GM19328 (cell line): Measurements from ENCODE around the gene CD37.
"Not testable (repeated sequence)": the region's sequence is repeated elsewhere in the genome, so short reads cannot be mapped to it uniquely, and the experiment has no call there.

Source experiments
- ATAC-seq: cut with Tn5 transposase; IDR thresholded peaks from one replicate; pipeline ENCODE4 v1.9.1; 2021; ENCODE audit warnings: mild to moderate bottlenecking, moderate library complexity; ENCODE audit not compliant: unreplicated experiment

The CD37 gene

GRCh38 chr19:49335071-49335783 is at the start of gene CD37:
CD37 (plus strand) TSS chr19:49335406; CDS start chr19:49335541, 135 bp downstream.
- no peak for ATAC-seq

- no peak for ATAC-seq
Measured at GRCh38 chr19:49287141-49287770, 48.0 kb upstream of the CD37 start.

GRCh38 chr19:49288205-49288604 is 47.0 kb upstream of the CD37 start:
- not testable (repeated sequence) for ATAC-seq

DNA sequence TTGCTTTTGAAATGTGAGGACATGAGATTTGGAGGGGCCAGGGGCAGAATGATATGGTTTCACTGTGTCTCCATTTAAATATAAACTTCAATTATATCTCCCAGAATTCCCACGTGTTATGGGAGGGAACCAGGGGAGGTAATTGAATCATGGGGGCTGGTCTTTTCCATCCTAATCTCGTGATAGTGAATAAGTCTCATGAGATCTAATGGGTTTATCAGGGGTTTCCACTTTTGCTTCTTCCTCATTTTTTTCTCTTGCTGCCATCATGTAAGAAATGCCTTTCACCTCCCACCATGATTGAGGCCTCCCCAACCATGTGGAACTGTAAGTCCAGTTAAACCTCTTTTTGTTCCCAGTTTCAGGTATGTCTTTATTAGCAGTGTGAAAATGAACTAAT is 45.9 kb upstream of the CD37 start:
- not testable (repeated sequence) for ATAC-seq

- no peak for ATAC-seq
Measured at GRCh38 chr19:49290517-49290916, 44.7 kb upstream of the CD37 start.

DNA sequence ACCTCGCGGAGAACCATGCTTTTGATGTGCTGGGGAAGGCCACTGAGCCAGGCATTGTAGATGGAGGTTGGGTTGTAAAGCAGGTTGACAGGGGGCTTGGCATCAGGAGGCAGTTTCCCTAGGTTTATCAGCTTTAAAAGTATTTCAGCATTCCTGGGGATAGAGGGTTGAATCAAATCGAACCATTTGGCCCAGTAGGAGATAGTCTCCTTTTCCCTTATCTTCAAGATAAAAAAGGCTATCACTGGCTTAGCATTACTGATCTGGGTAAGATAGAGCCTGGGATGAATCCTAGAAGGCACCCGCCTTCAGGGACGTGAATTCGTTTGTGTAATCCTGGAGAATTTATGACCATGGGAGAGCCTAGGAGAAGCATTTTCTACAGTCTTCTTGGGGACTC is 40.8 kb upstream of the CD37 start:
- ATAC-seq, result no peak

DNA sequence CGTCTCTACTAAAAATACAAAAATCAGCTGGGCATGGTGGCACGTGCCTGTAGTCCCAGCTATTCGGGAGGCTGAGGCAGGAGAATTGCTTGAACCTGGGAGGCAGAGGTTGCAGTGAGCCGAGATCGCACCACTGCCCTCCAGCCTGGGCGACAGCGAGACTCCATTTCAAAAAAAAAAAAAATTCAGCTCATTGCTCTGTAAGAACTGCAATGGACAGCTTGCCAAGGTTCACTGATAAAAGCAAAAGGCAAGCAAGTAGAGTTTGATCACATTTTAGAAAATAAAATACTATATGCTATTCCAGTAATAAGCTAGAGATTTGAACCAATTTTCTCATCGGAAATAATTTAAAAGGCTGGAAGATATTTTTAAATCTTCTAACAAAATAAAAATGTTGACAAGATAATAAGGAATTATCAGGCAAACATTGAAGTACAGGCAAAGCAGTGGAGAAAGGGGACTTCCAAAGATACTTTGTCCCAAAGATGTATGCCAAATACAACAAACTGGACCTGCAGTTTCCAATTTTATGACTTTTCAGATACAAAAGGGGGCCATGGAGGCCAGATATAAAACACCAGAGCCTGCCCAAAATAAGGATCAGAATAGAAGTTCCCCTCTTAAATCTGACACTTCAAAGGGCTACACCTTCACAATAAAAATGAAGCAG is 39.9 kb upstream of the CD37 start:
- ATAC-seq, result no peak

GRCh38 chr19:49297403-49297802 is 37.8 kb upstream of the CD37 start:
- ATAC-seq, result no peak

- not testable (repeated sequence) for ATAC-seq
Measured at GRCh38 chr19:49298653-49299052, 36.6 kb upstream of the CD37 start.

- ATAC-seq, result no peak
Measured at GRCh38 chr19:49301165-49301865, 33.9 kb upstream of the CD37 start.

DNA sequence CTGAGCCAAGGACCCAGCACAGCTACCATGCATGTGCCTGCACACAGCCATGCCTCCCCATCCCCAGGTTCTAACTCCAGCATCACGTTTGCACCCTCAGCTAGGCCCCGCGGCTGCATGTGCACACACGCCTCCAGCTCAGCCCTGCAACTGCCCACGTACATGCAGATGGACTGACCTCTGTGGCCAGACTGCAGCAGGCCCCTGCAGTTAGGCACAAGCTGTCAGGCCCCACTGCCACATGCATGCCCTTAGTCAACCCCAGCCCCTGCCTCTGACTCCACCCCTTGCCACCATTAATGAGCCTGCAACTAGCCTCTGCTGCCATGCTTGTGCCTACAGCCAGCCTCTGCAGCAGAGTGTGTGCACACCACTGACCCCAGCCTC is 33.3 kb upstream of the CD37 start:
- no peak for ATAC-seq

- ATAC-seq, result not testable (repeated sequence)
Measured at GRCh38 chr19:49306734-49307133, 28.5 kb upstream of the CD37 start.

DNA sequence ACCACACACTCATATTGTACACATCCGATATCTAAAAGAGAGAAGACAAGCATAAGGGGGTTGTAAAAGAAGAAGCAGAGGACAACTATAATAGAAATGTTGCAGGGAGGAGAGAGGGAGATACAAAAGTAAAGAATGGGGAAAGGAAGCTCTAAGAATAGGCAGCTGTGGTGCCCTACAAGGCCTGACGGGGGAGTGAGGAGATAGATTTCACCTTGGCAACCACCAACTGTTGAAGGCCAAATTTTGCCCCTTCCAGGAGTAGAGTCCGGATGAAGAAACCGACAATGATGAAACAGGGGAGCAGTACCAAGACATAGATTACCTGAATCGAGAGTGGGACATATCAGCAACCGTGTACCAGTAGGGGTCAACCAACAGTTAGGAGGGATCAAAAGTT is 26.1 kb upstream of the CD37 start:
- no peak for ATAC-seq

GRCh38 chr19:49315111-49315510 is 20.1 kb upstream of the CD37 start:
- ATAC-seq, result no peak

DNA sequence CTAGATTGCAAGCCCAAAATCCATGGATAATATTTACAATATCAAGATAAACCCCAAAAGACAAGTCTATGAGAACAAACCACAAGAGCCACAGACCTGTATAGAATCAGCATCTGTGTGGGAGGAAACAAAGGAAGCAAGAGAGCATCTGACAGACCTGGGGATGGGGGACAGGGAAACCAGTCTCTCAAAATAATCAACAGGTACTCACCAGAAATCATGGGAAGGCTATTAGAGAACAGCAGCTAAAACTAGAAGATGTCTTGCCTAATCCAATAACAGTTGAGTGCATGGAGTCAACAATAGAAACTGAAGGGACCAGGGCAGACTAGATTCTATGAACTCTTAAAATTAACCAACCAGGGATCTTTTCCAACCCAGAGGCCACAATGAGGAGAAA is 18.9 kb upstream of the CD37 start:
- no peak for ATAC-seq

GRCh38 chr19:49318296-49318695 is 16.9 kb upstream of the CD37 start:
- ATAC-seq, result no peak

DNA sequence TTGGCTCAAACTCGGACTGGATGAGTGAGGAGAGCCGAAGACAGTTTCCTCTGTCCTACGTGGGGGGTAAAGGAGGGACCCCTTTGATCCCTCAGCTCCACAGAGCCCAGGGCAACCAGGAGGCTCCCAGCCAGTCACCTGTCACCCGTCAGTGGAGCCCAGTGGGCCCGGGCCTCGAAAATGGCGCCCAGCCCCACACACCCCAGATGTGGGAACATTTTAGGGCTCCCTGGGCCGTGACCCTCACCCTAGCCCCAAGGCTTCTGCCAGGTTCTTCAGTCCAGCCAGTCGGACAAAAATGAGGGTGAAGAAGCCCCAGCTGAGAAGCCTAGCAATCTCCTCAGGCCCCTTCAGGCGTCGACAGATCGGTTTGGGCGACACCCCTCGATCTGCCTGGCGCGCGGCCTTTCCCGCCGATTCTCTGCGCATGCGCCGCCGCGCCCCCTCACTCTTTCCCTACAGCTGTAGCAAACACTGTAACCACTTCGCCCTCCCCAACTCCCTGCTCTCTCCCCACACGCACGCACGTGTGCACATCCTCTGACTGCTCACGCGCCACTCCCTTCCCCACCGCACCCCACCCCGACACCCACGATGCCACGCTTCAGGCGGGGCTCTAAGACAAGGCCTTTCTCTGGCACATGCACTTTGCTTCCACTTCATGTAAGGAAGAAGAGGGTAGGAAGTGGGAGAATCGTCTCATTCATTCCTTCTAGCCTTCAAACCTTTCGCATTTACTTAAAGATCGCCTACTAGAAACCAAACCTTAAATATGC is 10.2 kb upstream of the CD37 start, which contains the start of gene SLC6A16:
SLC6A16 (minus strand) TSS at position 391 of the 776 bp plus-strand sequence. CDS start 13,844 bp downstream, outside the sequence.
- no peak for ATAC-seq

GRCh38 chr19:49325756-49326155 is 9.4 kb upstream of the CD37 start:
- not testable (repeated sequence) for ATAC-seq

GRCh38 chr19:49326165-49326704 is 9.0 kb upstream of the CD37 start:
- ATAC-seq, result no peak

GRCh38 chr19:49327878-49328544 is 7.2 kb upstream of the CD37 start:
- no peak for ATAC-seq
